ENCODE measurements around the gene CKAP2L.

Gene CKAP2L

GRCh38 chr2:112760149-112760548 lies 4.3 kb downstream of the CKAP2L start:
- no peak for DNase-seq (ENCODE audit: low read depth in 3 of 3)

- no peak for DNase-seq (ENCODE audit: low read depth in 3 of 3)
Measured at GRCh38 chr2:112758711-112759110, 5.7 kb downstream of the CKAP2L start.

GRCh38 chr2:112757265-112757664 lies 7.1 kb downstream of the CKAP2L start:
- no peak for DNase-seq (ENCODE audit: low read depth in 3 of 3)

DNA sequence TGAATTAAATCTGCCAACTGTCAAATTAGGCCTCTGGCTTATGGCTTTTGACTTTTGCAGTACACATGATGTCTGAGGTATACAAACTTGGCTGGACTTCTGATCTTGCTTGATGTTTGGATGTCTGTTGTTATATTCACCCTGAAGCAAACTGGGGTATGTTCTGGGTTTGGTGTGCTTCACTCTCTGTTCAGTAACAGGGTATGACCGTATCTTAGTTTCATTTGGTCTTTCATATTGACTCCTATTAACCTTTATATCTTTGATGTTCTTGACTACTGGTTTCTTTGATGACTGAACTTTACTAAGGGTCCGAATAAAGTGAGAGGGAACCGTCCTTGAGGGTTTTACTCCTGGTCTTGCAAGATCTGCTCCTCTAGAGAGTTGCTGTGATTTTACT lies 8.2 kb downstream of the CKAP2L start:
- DNase-seq (ENCODE audit: low read depth in 3 of 3), result no peak

DNA sequence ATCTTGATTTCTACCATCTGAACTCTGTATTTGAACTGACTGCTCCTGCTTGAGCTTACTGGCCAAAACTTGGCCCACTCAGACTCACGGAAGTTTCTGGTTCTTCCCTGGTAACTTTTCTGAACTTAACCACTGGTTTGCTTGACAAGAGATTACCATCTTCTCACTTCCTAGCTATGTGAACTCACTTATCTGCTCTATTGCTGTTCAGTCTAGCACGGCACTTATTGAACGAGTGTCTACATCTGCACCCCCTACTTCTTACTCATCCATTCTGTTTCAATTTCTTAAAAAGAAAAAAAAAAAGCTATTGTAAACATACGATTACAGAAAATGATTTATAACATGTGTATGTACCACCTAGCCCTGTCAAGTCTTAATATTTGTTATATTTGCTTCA lies 9.0 kb downstream of the CKAP2L start:
- DNase-seq (ENCODE audit: low read depth in 3 of 3), result no peak

DNA sequence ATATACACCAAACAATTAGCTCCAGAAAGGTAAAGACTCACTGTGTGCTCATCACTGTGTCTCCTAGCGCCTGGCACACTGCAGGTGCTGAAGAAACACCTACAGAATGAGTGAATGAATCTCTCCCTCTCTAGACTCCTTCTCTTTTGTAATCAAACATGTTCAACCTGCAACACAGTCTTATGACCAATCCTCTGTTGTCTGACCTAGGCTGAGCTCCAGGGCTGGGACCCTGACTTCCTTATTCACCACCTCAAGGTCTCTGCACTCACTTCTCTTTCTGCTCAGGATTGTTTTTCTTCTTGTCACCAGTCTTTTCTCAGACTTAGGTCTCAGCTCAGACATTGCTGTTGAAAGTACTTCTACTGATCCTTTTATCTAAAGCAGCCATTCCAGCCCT lies 9.8 kb downstream of the CKAP2L start:
- DNase-seq (ENCODE audit: low read depth in 3 of 3), result no peak

- DNase-seq (ENCODE audit: low read depth in 3 of 3), result no peak
Measured at GRCh38 chr2:112752667-112753066, 11.7 kb downstream of the CKAP2L start.

DNA sequence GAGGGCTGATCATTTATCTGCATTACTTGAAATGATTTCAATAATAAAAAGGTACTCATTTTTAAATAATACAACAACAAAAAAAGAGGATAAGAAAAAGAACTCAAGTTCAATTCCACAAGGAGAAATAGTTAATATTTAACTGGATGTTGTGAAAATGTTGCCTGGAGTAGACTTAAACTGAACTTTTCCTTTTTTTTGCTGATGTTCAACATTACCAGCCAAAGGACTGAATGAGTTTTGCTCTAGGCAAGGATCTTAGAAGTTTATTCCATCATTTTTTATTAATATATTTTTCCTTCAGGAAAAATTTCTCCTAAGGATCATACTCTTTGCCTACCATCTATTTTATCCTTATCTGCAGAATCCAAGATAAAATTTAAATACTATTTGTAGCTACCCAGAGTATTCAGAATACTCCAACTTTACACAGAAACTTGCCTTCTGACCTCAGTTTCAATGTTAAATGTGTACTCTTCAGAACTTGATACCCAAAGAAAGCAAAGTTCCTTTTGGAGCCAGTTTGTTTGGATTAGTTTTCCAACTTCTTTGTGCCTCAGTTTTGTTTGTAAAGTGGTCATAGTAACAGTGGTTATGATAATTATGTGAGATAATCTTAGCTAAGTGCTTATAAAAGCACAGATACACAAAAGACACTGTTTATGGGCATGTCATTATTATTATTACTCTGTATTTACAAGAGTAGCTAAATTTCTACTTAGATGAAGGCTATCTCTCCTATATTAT lies 12.8 kb downstream of the CKAP2L start:
- DNase-seq (ENCODE audit: low read depth in 3 of 3), result no peak

DNA sequence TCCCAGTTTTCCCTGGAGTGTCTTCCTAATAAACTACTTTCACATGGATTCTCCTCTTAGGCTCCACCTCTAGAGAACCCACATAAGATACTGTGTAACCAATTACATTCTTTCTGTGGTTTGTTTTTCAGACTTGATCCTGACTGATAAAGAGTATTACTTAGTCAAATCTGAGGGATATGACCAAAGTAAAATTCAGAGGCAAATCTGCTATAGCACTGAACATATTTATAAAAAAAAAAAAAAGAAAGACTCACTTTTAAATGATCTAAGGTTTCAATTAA lies 13.9 kb downstream of the CKAP2L start:
- DNase-seq (ENCODE audit: low read depth in 3 of 3), result no peak

DNA sequence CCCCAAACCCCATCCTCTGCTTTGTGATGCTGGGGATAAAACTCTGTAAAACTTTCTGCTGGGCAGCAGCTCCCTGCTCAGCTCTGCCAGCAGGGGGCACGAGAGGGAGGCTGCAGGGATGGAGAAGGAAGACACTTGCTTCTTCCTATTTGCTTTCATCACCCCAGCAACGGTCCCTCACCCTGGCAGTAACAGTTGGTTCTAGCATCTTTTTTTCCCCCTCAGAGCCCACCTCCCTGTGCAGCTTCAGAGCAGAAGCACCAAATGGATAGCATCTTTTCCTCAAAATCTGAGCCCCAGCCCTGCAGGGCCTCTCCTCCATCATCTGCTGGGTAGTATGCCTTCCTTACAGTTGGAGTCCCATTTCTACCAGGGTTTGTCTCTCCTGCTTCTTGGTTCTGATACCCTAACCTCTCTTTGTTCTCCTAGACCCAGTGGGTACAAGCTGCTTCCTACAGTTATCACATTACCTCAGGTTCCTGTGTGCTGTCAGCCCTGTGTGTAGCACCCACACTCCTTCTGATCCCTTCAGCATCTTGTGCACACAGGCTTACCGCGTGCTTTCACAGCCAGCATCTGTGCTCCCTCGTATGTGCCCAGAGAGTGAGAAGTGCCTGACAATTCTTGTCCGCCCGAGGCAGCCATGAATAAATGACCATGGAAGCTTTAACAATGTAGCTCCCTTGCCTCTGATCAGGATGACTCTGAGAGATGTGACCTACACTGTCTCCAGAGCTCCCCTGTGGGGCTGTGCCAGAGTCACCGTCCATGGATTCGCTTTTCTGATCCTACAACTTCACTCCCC lies 14.5 kb downstream of the CKAP2L start:
- DNase-seq (ENCODE audit: low read depth in 3 of 3), result peak; percentile 60 to 83 (median 70)

GRCh38 chr2:112740527-112740926 lies 23.9 kb downstream of the CKAP2L start:
- DNase-seq (ENCODE audit: low read depth in 3 of 3), result no peak

GRCh38 chr2:112737542-112738232 lies 26.7 kb downstream of the CKAP2L start:
- no peak for DNase-seq (ENCODE audit: low read depth in 3 of 3)

DNA sequence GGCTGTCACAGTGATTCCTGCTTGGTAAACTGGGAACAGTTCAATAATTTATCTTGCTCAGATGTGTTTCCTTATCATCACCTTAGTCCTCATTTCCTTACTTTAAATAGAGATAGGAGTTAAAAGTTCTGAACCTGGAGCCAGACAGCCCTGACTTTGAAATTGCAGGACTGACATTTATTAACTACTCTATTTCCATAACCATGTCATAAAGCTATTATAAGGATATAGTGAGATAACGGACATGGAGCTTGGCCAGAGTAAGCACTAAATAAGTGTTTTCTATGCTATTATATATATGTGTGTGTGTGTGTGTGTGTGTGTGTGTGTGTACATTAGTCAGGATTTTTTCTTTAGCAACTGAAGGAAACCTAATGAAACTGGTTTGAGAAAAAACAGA lies 30.5 kb downstream of the CKAP2L start:
- no peak for DNase-seq (ENCODE audit: low read depth in 3 of 3)

DNA sequence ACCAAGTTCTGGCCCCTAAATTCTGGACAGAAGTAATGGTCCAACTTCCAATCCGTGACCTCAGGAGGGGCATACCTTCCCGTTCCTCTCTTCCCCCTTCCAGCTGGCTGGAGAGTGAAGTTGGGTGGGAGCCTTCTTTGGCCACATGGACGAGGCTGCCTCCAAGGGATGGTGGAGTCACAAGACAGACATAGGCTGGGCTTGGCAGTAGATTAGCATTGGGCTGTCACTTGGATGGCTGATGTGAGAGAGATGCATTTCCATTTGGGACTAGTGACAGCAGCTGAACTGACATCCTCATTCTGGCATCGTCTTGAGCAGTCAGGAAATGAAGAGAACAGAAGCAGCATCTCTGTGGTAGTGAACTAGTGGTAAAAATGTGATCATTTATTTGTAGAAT lies 31.0 kb downstream of the CKAP2L start:
- no peak for DNase-seq (ENCODE audit: low read depth in 3 of 3)

GRCh38 chr2:112731479-112731878 lies 32.9 kb downstream of the CKAP2L start:
- DNase-seq (ENCODE audit: low read depth in 3 of 3), result no peak

DNA sequence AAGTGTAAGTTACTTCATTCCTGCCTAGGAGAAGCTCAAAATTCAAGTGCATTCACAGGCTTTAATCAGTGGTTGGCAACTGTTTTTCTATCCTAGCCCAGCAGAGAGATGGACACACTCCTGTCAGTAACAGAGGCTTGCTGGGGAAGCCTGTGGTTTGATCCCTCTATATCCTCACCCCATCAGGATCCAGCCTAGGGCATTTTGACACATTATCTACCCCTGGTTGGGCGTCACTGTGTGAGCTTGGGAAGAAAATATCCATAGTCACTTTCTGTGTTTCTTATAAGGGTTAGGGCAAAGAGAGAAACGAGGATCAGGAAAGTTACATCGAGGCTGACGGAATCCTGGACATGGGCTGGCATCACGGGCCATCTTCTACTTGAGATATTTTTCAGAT lies 33.6 kb downstream of the CKAP2L start:
- no peak for DNase-seq (ENCODE audit: low read depth in 3 of 3)

GRCh38 chr2:112730216-112730615 lies 34.2 kb downstream of the CKAP2L start:
- DNase-seq (ENCODE audit: low read depth in 3 of 3), result no peak

DNA sequence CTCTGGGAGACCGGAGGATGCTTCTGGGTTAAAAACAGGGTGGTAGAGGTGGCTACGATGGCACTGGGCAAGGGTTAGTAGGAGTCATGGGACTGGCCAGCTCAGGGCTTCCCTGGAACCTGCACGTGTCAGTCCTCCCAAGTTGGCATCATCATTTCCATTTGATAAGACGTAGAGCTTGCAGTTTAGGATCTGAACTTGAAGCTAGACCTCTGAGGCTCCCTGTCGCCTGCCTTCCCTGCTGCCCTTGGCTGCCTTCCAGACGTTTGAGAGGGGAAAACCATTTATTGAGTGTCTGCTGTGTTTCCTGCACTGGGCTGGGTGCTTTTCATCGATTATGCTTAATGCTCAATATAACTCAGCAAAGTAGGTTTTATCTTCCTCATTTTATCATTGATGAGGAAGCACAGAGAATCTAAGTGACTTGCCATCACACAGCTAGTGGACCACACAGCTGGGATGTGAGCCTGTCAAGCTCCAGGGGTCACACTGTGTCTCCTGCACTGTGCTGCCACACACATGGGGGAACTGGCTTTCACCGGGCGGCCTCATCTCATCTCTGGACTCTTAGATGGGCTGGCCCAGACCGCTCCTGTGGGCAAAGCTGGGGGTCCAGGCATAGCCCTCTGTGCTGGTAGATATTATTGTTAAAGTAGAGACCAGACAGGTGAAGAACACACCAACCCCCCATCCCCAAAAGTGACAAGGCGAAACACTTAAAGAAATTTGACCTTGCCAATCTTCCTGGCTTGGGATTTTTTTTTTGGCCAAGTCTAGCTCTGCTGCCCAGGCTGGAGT lies 35.8 kb downstream of the CKAP2L start:
- DNase-seq (ENCODE audit: low read depth in 3 of 3), result no peak

DNA sequence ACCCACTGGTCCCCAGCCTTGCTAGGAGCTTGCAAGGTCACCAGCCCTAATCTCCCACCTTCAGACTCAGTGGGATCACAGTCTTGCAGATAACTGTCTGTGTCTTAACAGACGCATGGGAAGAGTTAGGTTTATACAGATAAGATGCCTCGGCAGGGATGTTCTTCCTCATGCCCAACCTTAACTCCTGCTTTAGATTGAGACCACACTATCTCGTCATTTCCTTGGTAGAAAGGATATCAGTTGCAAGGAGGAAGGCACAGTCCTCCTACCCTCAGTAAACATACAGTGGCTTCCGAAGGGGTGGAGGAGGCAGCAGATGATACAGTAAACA lies 36.4 kb downstream of the CKAP2L start:
- DNase-seq (ENCODE audit: low read depth in 3 of 3), result no peak

GRCh38 chr2:112727276-112728028 lies 37.0 kb downstream of the CKAP2L start:
- DNase-seq (ENCODE audit: low read depth in 3 of 3), result no peak

DNA sequence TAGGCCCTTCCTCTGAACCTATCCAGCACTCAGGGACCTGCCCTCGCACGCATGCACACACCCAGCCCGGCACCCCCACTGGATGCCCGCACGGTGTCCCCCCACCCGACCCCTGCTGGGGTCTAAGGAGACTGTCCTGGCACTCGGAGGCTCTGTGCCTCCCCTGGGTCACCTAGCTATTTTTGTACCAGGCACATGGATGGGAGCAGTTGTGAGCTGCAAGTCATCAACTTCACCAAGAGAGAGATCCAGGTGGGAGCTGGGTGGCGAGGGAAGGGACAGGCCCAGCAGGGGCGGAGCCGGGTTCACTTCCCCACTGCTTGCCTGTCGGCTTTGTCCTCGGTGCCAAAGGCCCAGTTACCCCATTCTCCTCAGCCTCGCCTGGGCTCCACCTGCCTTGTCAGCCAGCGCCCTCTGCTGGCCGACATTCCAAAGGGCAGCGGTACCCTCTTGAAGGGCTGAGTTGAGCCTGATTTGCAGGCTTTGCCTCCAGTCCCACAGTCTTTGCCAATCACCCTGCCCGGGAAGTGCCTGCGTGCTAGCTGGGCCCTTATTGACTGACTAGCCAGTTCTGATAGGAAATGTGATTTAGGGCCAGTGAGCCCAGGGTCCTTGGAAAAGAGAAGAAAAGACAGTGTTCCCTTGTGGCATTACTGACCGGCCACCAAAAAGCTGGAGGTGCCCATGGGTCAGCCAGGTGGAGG lies 37.8 kb downstream of the CKAP2L start:
- DNase-seq (ENCODE audit: low read depth in 3 of 3), result peak; percentile 74 to 86 (median 78)

All from stimulated activated CD4-positive, alpha-beta T cell treated with anti-CD3 and anti-CD28 coated beads, TNF-alpha, amount 100 ng/mL, for 24 hours (primary cell).